Measurements from ENCODE around the gene CHMP3. TPM values are rescaled to one million over a fixed set of nuclear protein-coding genes. Genes with fewer than 3 reads are reported as not detected.
A peak's percentile ranks its signal among the peaks of the same experiment; 100 is the strongest.

CHMP3 gene
- total and polyA plus RNA-seq, 2 of the 13 experiments (the other 11 are each of a cell fraction or from before 2014, with no cell fraction given) = 64.1 to 114 TPM

DNA sequence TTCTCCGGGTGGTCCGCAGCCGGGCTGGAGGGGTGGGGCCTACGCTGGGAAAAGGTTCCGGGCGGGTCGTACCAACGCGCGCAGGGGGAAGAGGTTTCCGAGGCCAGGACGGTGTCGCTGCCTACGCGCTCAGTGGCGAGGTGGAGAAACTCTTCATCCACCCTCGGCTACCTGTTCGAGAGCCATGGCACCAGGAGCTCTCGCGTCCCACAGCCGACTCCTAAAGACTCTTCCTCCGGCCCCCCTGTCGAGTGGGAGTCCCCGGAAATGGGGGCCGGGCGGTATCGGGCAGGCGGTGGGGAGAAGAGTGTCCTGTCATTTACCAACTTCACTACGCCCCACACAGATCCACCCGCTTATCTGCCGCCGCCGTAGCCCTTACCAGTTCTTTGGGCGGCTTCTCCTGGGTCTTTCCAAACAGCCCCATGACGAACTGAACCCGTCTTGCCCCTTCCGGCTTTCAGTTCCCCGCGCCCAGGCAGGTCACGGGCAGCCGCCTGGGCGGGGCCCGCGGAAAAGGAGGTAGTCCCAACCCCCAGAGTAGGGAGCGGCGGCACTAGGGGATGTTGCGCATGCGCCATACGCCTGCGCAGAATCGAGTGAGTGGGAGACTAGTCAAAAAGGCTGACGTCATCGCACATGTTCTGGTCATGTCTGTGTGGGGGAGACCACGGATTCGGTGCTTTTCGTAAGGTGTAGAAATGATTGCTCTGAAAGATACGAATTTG lies at the start of gene CHMP3 (continued):
- TF ChIP-seq, protein P1, sequence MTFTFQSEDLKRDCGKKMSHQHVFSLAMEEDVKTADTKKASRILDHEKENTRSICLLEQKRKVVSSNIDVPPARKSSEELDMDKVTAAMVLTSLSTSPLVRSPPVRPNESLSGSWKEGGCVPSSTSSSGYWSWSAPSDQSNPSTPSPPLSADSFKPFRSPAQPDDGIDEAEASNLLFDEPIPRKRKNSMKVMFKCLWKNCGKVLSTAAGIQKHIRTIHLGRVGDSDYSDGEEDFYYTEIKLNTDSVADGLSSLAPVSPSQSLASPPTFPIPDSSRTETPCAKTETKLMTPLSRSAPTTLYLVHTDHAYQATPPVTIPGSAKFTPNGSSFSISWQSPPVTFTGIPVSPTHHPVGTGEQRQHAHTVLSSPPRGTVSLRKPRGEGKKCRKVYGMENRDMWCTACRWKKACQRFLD (CRISPR knock-in tag; IDR thresholded peaks at IDR 0.05; ENCODE audit: borderline replicate concordance) = peak; percentile 84; the same call in 1 of the 2 replicates
- no peak for TF ChIP-seq NFRKB (IDR thresholded peaks at IDR 0.05)
- TF ChIP-seq KDM2A (CRISPR knock-in tag; IDR thresholded peaks at IDR 0.05; ENCODE audit: borderline replicate concordance, low read depth) = peak; percentile 72
- TF ChIP-seq MTF1 (CRISPR knock-in tag; IDR thresholded peaks at IDR 0.05) = no peak
- no peak; the same call in 1 of the 2 replicates for TF ChIP-seq ZNF557 (CRISPR knock-in tag; IDR thresholded peaks at IDR 0.05)
- TF ChIP-seq ZNF883 (CRISPR knock-in tag; IDR thresholded peaks at IDR 0.05; ENCODE audit: not compliant biosample characterization) = no peak
- no peak for TF ChIP-seq TEAD3 (CRISPR knock-in tag; optimal IDR thresholded peaks at IDR 0.05; ENCODE audit: borderline replicate concordance)
- TF ChIP-seq ZFP37 (CRISPR knock-in tag; IDR thresholded peaks at IDR 0.05; ENCODE audit: borderline replicate concordance) = peak; percentile 97
- TF ChIP-seq, protein P2, sequence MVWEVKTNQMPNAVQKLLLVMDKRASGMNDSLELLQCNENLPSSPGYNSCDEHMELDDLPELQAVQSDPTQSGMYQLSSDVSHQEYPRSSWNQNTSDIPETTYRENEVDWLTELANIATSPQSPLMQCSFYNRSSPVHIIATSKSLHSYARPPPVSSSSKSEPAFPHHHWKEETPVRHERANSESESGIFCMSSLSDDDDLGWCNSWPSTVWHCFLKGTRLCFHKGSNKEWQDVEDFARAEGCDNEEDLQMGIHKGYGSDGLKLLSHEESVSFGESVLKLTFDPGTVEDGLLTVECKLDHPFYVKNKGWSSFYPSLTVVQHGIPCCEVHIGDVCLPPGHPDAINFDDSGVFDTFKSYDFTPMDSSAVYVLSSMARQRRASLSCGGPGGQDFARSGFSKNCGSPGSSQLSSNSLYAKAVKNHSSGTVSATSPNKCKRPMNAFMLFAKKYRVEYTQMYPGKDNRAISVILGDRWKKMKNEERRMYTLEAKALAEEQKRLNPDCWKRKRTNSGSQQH (CRISPR knock-in tag; IDR thresholded peaks at IDR 0.05; ENCODE audit: low read depth) = peak; percentile 88; the same call in 1 of the 2 replicates
- TF ChIP-seq MTA3 (CRISPR knock-in tag; IDR thresholded peaks at IDR 0.05) = no peak
- TF ChIP-seq KAT8 (CRISPR knock-in tag; IDR thresholded peaks at IDR 0.05) = peak; percentile 92
- TF ChIP-seq CENPX (CRISPR knock-in tag; IDR thresholded peaks at IDR 0.05) = no peak
- TF ChIP-seq, protein P3, sequence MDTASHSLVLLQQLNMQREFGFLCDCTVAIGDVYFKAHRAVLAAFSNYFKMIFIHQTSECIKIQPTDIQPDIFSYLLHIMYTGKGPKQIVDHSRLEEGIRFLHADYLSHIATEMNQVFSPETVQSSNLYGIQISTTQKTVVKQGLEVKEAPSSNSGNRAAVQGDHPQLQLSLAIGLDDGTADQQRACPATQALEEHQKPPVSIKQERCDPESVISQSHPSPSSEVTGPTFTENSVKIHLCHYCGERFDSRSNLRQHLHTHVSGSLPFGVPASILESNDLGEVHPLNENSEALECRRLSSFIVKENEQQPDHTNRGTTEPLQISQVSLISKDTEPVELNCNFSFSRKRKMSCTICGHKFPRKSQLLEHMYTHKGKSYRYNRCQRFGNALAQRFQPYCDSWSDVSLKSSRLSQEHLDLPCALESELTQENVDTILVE (CRISPR knock-in tag; IDR thresholded peaks at IDR 0.05) = no peak; the same call in 1 of the 2 replicates
- no peak for TF ChIP-seq ZFP62 (CRISPR knock-in tag; IDR thresholded peaks at IDR 0.05)
- TF ChIP-seq SRF (IDR thresholded peaks at IDR 0.05; ENCODE audit: low read depth, low read length) = no peak
- TF ChIP-seq NBN (conservative IDR thresholded peaks at IDR 0.05) = no peak
- TF ChIP-seq ZFAT (CRISPR knock-in tag; conservative IDR thresholded peaks at IDR 0.05) = no peak
- TF ChIP-seq TAF15 (IDR thresholded peaks at IDR 0.05; ENCODE audit: low read depth, low read length, poor library complexity, severe bottlenecking) = peak; percentile 88
- TF ChIP-seq ZBTB7B (CRISPR knock-in tag; IDR thresholded peaks at IDR 0.05) = peak; percentile 93
- peak; percentile 91; the same call in 1 of the 2 replicates for TF ChIP-seq ZNF766 (CRISPR knock-in tag; IDR thresholded peaks at IDR 0.05; ENCODE audit: borderline replicate concordance)
- 0 out of 2 replicates have a peak, but pooled peaks have one; percentile 28 for TF ChIP-seq RAD21 (CRISPR knock-in tag; IDR thresholded peaks at IDR 0.05)
- TF ChIP-seq GATAD2A (CRISPR knock-in tag; IDR thresholded peaks at IDR 0.05) = peak; percentile 33; the same call in 1 of the 2 replicates
- TF ChIP-seq NONO (IDR thresholded peaks at IDR 0.05) = no peak
- peak; percentile 38; the same call in 1 of the 2 replicates for TF ChIP-seq NONO (CRISPR knock-in tag; conservative IDR thresholded peaks at IDR 0.05)
- TF ChIP-seq, protein P4, sequence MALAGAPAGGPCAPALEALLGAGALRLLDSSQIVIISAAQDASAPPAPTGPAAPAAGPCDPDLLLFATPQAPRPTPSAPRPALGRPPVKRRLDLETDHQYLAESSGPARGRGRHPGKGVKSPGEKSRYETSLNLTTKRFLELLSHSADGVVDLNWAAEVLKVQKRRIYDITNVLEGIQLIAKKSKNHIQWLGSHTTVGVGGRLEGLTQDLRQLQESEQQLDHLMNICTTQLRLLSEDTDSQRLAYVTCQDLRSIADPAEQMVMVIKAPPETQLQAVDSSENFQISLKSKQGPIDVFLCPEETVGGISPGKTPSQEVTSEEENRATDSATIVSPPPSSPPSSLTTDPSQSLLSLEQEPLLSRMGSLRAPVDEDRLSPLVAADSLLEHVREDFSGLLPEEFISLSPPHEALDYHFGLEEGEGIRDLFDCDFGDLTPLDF (CRISPR knock-in tag; IDR thresholded peaks at IDR 0.05) = peak; percentile 55; the same call in 1 of the 2 replicates
- TF ChIP-seq IRF2 (CRISPR knock-in tag; IDR thresholded peaks at IDR 0.05) = peak; percentile 48
- no peak for TF ChIP-seq NR2F6 (IDR thresholded peaks at IDR 0.05)
- peak; percentile 45; the same call in 1 of the 2 replicates for TF ChIP-seq NR2F6 (CRISPR knock-in tag; IDR thresholded peaks at IDR 0.05)
- no peak for TF ChIP-seq HOXA7 (CRISPR knock-in tag; IDR thresholded peaks at IDR 0.05)
- TF ChIP-seq RFX3 (CRISPR knock-in tag; IDR thresholded peaks at IDR 0.05) = no peak

Measured in HepG2 (cell line).